ENCODE data around the gene KCTD18. TPM values are rescaled to one million over a fixed set of nuclear protein-coding genes. Genes with fewer than 3 reads are reported as not detected.

KCTD18 gene
- total and polyA plus RNA-seq, 2 of the 8 experiments (the other 6 are each of a cell fraction or from before 2014, with no cell fraction given), result 1.6 to 3.1 TPM

DNA sequence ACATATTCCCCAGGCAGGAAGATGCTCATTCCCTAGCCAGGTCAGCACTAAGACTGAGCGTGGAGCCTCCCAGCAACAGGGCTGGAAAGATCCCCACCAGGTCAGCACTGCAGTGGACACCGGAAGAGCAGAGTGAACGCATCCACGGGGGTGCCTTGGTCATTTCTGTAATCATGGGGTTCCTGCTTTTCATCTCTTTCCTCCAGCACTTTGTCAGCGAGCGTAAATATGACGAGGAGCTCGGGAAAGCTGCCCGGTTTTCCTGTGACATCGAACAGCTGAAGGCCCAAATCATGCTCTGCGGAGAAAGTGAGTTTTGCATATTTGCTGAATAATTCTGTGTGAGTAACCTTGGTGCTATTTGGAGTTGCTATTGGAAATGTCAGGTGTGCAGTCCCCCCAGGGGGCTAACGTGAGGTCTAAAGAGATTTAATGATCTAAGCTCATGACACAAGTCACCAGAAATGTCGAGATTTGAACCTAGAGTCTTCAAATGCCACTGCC, 40.1 kb downstream of the KCTD18 start:
- CTCF ChIA-PET (ENCODE audit: partially characterized antibody), result interaction anchor here (0.9 to 5.1 kb wide), 9 partner anchors 15 to 490 kb away, joined by 3 to 35 read pairs (median 4); partner anchors contain the start of gene KCTD18
- Histone ChIP-seq H3K79me1 (ENCODE audit: low read depth, low read length) (no peaks in the 10 kb centered on the region), H2BK20ac (ENCODE audit: low read length) (no peak overlapping the region), H3K79me2 (ENCODE audit: control insufficient read depth in 1 of 2, insufficient read depth in 2 of 2, low read length in 2 of 2) (no peaks in the 10 kb centered on the region), H4K20me1 (replicated peaks in 1 of 2; ENCODE audit: control insufficient read depth in 1 of 2, insufficient read depth in 2 of 2, low read length in 2 of 2) (no peaks in the 10 kb centered on the region), H2BK12ac (ENCODE audit: low read depth, low read length) (no peak overlapping the region), H3K23me2 (ENCODE audit: low read depth, low read length) (no peaks in the 10 kb centered on the region), H3K14ac (ENCODE audit: insufficient read length) (no peak overlapping the region), H2BK5ac (ENCODE audit: low read depth, low read length) (no peak overlapping the region), H3K4ac (replicated peaks; ENCODE audit: insufficient read length, low read depth, low read length) (no peak overlapping the region), H3K9ac (replicated peaks in 1 of 4; ENCODE audit: extremely low read depth in 1 of 4, low read depth in 3 of 4, low read length in 3 of 4) (no peak overlapping the region), H2AFZ (ENCODE audit: low read length) (no peak overlapping the region), H2BK15ac (ENCODE audit: low read length) (no peak overlapping the region), H2BK120ac (replicated peaks; ENCODE audit: low read depth, low read length) (no peak overlapping the region), H2AK5ac (ENCODE audit: low read depth, low read length) (no peak overlapping the region), H4K91ac (replicated peaks; ENCODE audit: insufficient read length, low read length) (no peak overlapping the region), H3K27ac (ENCODE audit: low read depth, low read length) (no peak overlapping the region), H3K23ac (ENCODE audit: insufficient read length) (no peak overlapping the region), H3K4me3 (ENCODE audit: extremely low read depth in 1 of 4, insufficient read depth in 2 of 4, low read depth in 3 of 4, low read length in 4 of 4) (no peak overlapping the region), H3K4me2 (ENCODE audit: insufficient read depth in 1 of 2, low read depth in 2 of 2, low read length in 2 of 2) (no peak overlapping the region), H3K9me3 (ENCODE audit: insufficient read depth in 2 of 2, low read depth in 1 of 2, low read length in 1 of 2) (no peaks in the 10 kb centered on the region), H4K5ac (ENCODE audit: insufficient read length, low read depth, low read length) (no peak overlapping the region), H3K56ac (replicated peaks; ENCODE audit: insufficient read length, low read depth, low read length) (no peak overlapping the region), H3K36me3 (ENCODE audit: control insufficient read depth in 2 of 4, insufficient read depth in 4 of 4, low read length in 3 of 4) (peaks cover 28 to 89% (median 66%) of the 10 kb centered on the region in 4 experiments), H3K4me1 (replicated peaks in 1 of 4; ENCODE audit: control insufficient read depth in 3 of 4, insufficient read depth in 4 of 4, low read length in 3 of 4) (peaks cover 0 to 3% (median 0%) of the 10 kb centered on the region in 4 experiments; a peak in 1 of 7 replicates), H3K27me3 (replicated peaks in 1 of 4; ENCODE audit: control insufficient read depth in 3 of 4, extremely low read depth in 1 of 4, insufficient read depth in 3 of 4, low read length in 3 of 4) (peaks cover 0 to 2% (median 0%) of the 10 kb centered on the region in 4 experiments; a peak in 1 of 7 replicates), H4K8ac (ENCODE audit: extremely low read depth, insufficient read depth, low read length) (no peak overlapping the region), H3K18ac (ENCODE audit: extremely low read depth, low read length) (no peak overlapping the region)
- DNase-seq (ENCODE audit: low read depth in 1 of 2, low spot score in 2 of 2) (no peak), FAIRE-seq (no peak)
- TF ChIP-seq NANOG (IDR thresholded peaks at IDR 0.05; ENCODE audit: insufficient read depth, low read depth, low read length, poor library complexity, severe bottlenecking) (no peak), EP300 (IDR thresholded peaks at IDR 0.05; ENCODE audit: borderline replicate concordance in 1 of 2, low read depth in 2 of 2, low read length in 2 of 2) (no peak), CREB1 (IDR thresholded peaks at IDR 0.05) (no peak), TEAD4 (IDR thresholded peaks at IDR 0.05; ENCODE audit: low read depth, low read length) (no peak), PHF8 (conservative IDR thresholded peaks at IDR 0.05; ENCODE audit: low read depth, low read length) (no peak)
- TF ChIP-seq, protein P1, sequence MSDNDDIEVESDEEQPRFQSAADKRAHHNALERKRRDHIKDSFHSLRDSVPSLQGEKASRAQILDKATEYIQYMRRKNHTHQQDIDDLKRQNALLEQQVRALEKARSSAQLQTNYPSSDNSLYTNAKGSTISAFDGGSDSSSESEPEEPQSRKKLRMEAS (IDR thresholded peaks at IDR 0.05), result no peak
- WGBS, 2 experiments (ENCODE audit: extremely low coverage in 1 of 2, insufficient coverage in 1 of 2, insufficient read length in 1 of 2, insufficient replicate concordance in 2 of 2, low coverage in 1 of 2, low lambda C conversion rate in 2 of 2, missing lambda C conversion rate in 1 of 2), result 94% methylated on average over 13 of the region's 13 CpGs; no CpG with 5 or more reads in 1 of the 2 experiments
- POLR2A ChIA-PET (ENCODE audit: partially characterized antibody), result interaction anchor here (0.8 kb wide), 1 partner anchor 21 kb away, joined by 4 read pairs; no protein-coding TSS in a partner anchor
